B cell (primary cell): ENCODE data around the gene RAB24. TPM values are rescaled to one million over a fixed set of nuclear protein-coding genes. Genes with fewer than 3 reads are reported as not detected.

Experiments used
- ATAC-seq: fragments of 200-7000 bp; cut with Tn5 transposase; one replicate; pipeline ENCODE4 v1.10.0; 2021; ENCODE audit warnings: low read depth, mild to moderate bottlenecking, moderate number of reproducible peaks, moderate library complexity
- CTCF ChIA-PET: fragments of 350-600 bp; sonication (Branson Sonifier 250); formaldehyde crosslinking; loops from one replicate; lab custom pipeline; 2021; ENCODE audit warnings: antibody characterized with exemption, inconsistent platforms; lab: Charles Lee
- POLR2A ChIA-PET: fragments of 350-600 bp; sonication (Branson Sonifier 250); formaldehyde crosslinking; loops from one replicate; lab custom pipeline; 2021; ENCODE audit warnings: antibody characterized with exemption; lab: Charles Lee
- DNase-seq: peaks from one replicate; pipeline ENCODE4 v3.0.0; 2013
- H2AFZ ChIP-seq: 2 replicates; pipeline ENCODE4 v1.6.1; 2012; ENCODE audit warnings: mild to moderate bottlenecking, low read depth, low read length; ENCODE audit not compliant: insufficient read depth, poor library complexity, severe bottlenecking
- H3K27ac ChIP-seq, 2 donors: 1 replicate in 1 of 2; 2 replicates in 1 of 2; pipeline ENCODE4 v1.5.1; 2012 to 2013; ENCODE audit warnings: low read length in 2 of 2, mild to moderate bottlenecking in 2 of 2, moderate library complexity in 1 of 2
- H3K27me3 ChIP-seq, 4 experiments: fragments of 200-600 bp in 1 of 4; sonication (generic) in 1 of 4; replicated peaks in 1 of 4; 1 replicate in 2 of 4; 2 replicates in 2 of 4; pipeline versions ENCODE4 v1.6.1 to v1.7.0; 2013 to 2016; ENCODE audit warnings: low read length in 3 of 4, mild to moderate bottlenecking in 2 of 4, mixed read lengths in 1 of 4, moderate library complexity in 1 of 4; ENCODE audit not compliant: insufficient read depth in 4 of 4, control insufficient read depth in 3 of 4; ENCODE audit errors: control extremely low read depth in 1 of 4
- H3K36me3 ChIP-seq, 2 experiments: replicated peaks in 1 of 2; 1 replicate in 1 of 2; 2 replicates in 1 of 2; pipeline versions ENCODE4 v1.6.1 to v1.7.1; 2013; ENCODE audit warnings: low read length in 1 of 2; ENCODE audit not compliant: insufficient read depth in 2 of 2, control insufficient read depth in 1 of 2; ENCODE audit errors: control extremely low read depth in 1 of 2, extremely low read depth in 1 of 2
- H3K4me1 ChIP-seq, 2 donors: fragments of 200-600 bp in 1 of 2; sonication (generic) in 1 of 2; 1 replicate in 1 of 2; 2 replicates in 1 of 2; pipeline versions ENCODE4 v1.5.1 to v1.6.1; 2013 to 2017; ENCODE audit warnings: low read length in 2 of 2; ENCODE audit not compliant: control insufficient read depth in 2 of 2, insufficient read depth in 2 of 2
- H3K4me2 ChIP-seq: replicated peaks from 2 replicates; pipeline ENCODE3; 2012; ENCODE audit warnings: mild to moderate bottlenecking, low read depth, low read length; ENCODE audit not compliant: poor library complexity, severe bottlenecking
- H3K4me3 ChIP-seq, 5 experiments: fragments of 200-600 bp in 1 of 5; sonication (generic) in 1 of 5; 1 replicate in 3 of 5; 2 replicates in 2 of 5; pipeline versions ENCODE4 v1.5.1 to v1.7.0; 2011 to 2016; ENCODE audit warnings: low read length in 4 of 5, mild to moderate bottlenecking in 4 of 5, low read depth in 2 of 5, control low read depth in 1 of 5, moderate library complexity in 1 of 5; ENCODE audit not compliant: insufficient read depth in 1 of 5; ENCODE audit errors: control extremely low read depth in 1 of 5, extremely low read depth in 1 of 5
- H3K79me2 ChIP-seq: fragments of 200-600 bp; sonication (generic); one replicate; pipeline ENCODE4 v1.6.0; 2016; ENCODE audit warnings: low read length; ENCODE audit not compliant: control insufficient read depth, insufficient read depth
- H3K9ac ChIP-seq: fragments of 200-600 bp; sonication (generic); 2 replicates; pipeline ENCODE4 v1.6.1; 2017; ENCODE audit warnings: mild to moderate bottlenecking, low read length, moderate library complexity
- H3K9me3 ChIP-seq, 3 donors: one replicate each; pipeline versions ENCODE4 v1.6.1 to v1.7.1; 2013; ENCODE audit warnings: low read length in 2 of 3; ENCODE audit not compliant: control insufficient read depth in 2 of 3, insufficient read depth in 1 of 3; ENCODE audit errors: control extremely low read depth in 1 of 3
- H4K20me1 ChIP-seq: 2 replicates; pipeline ENCODE4 v1.6.0; 2012; ENCODE audit warnings: mild to moderate bottlenecking, low read length; ENCODE audit not compliant: insufficient read depth, control insufficient read depth, poor library complexity, severe bottlenecking
- H3K27ac Mint-ChIP-seq: one replicate; pipeline ENCODE4 v1.8.0; 2021; ENCODE audit warnings: mixed read lengths
- H3K27me3 Mint-ChIP-seq: one replicate; pipeline ENCODE4 v1.8.0; 2021; ENCODE audit warnings: mixed read lengths
- H3K4me1 Mint-ChIP-seq: one replicate; pipeline ENCODE4 v1.8.0; 2021; ENCODE audit warnings: mixed read lengths
- H3K4me3 Mint-ChIP-seq: one replicate; pipeline ENCODE4 v1.8.0; 2021; ENCODE audit warnings: mixed read lengths
- H3K9me3 Mint-ChIP-seq: one replicate; pipeline ENCODE4 v1.8.0; 2022; ENCODE audit warnings: mixed read lengths; ENCODE audit not compliant: insufficient read depth
- EZH2 ChIP-seq: IDR thresholded peaks from 2 replicates; pipeline ENCODE4 v1.6.1; 2012; ENCODE audit warnings: borderline replicate concordance, low read depth, mild to moderate bottlenecking, moderate library complexity, low read length; ENCODE audit not compliant: insufficient read depth, poor library complexity, severe bottlenecking
- WGBS: methylation state at CpG from one replicate; pipeline ENCODE4 v1.1.5; 2013; ENCODE audit warnings: missing lambda C conversion rate; ENCODE audit not compliant: insufficient coverage; 5-methylcytosine and 5-hydroxymethylcytosine counted together
- intact Hi-C: fragments of 100-400 bp; cut with micrococcal nuclease; formaldehyde crosslinking; loops from one replicate; pipeline ENCODE4 v1.10.0; 2022
- polyA plus RNA-seq: library from polyadenylated mRNA; depleted of rRNA; stranded (reverse); fragments of >200 nt; gene quantifications from 2 replicates; pipeline ENCODE4 v1.2.3, GENCODE V29; 2012
- total RNA-seq, 2 donors: library from RNA; stranded (reverse); fragments of 120-200 nt in 1 of 2; gene quantifications; 1 replicate in 1 of 2; 2 replicates in 1 of 2; pipeline versions ENCODE4 v1.2.3 to v1.2.4, GENCODE V29; 2013 to 2022
- TF ChIP-seq, protein P1 (sequence below): fragments of 200-600 bp; IDR thresholded peaks from one replicate; pipeline ENCODE4 v1.8.0; 2022; ENCODE audit warnings: antibody characterized with exemption, mild to moderate bottlenecking

Gene RAB24
- total and polyA plus RNA-seq, 2 donors (not counting 1 experiment from before 2014, with no cell fraction given): 38.3 to 147 TPM

DNA sequence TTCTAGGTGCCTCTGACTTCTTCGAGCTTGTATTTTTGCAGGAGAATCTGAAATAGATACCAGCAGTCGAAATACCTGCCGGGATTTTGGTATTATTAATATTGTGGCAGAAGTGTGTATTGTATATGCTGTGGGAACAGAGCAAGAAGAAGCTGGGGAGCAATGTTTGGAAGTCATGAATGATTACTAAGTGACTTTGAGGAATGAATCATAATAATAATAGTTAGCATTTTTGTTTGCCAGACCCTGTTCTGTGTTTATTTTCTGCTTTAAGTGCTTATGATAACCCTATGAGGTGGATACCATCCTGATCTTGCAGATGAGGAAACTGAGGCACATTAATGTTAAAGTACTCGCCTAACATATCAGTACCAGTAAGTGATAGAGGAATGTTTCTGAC is 32.4 kb downstream of the RAB24 start:
- Histone ChIP-seq H4K20me1 (peaks cover 18% of the 10 kb centered on the region), H3K9me3 (no peaks in the 10 kb centered on the region), H3K36me3 (peaks cover 6 to 85% of the 10 kb centered on the region in 2 experiments), H3K4me1 (no peaks in the 10 kb centered on the region), H3K27ac (no peak overlapping the region), H2AFZ (no peak overlapping the region), H3K27me3 (no peaks in the 10 kb centered on the region), H3K4me3 (no peak overlapping the region), H3K79me2 (peaks cover 10% of the 10 kb centered on the region), H3K9ac (no peak overlapping the region), H3K4me2 (no peak overlapping the region)
- no peak for TF ChIP-seq EZH2
- TF ChIP-seq, protein P1, sequence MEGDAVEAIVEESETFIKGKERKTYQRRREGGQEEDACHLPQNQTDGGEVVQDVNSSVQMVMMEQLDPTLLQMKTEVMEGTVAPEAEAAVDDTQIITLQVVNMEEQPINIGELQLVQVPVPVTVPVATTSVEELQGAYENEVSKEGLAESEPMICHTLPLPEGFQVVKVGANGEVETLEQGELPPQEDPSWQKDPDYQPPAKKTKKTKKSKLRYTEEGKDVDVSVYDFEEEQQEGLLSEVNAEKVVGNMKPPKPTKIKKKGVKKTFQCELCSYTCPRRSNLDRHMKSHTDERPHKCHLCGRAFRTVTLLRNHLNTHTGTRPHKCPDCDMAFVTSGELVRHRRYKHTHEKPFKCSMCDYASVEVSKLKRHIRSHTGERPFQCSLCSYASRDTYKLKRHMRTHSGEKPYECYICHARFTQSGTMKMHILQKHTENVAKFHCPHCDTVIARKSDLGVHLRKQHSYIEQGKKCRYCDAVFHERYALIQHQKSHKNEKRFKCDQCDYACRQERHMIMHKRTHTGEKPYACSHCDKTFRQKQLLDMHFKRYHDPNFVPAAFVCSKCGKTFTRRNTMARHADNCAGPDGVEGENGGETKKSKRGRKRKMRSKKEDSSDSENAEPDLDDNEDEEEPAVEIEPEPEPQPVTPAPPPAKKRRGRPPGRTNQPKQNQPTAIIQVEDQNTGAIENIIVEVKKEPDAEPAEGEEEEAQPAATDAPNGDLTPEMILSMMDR: no peak
- 100% methylated on average over 1 of the region's 4 CpGs for WGBS
- POLR2A ChIA-PET: no interaction called here
- no peaks in the 10 kb centered on the region for H3K9me3 Mint-ChIP-seq
- no peaks in the 10 kb centered on the region for H3K4me1 Mint-ChIP-seq
- DNase-seq (no peak), ATAC-seq (no peak)
- intact Hi-C loops: no loop called here
- CTCF ChIA-PET: interaction anchor here (1.4 kb wide), 1 partner anchor 157 kb away, joined by 5 read pairs; no protein-coding TSS in a partner anchor
- H3K4me3 Mint-ChIP-seq: no peak overlapping the region
- H3K27me3 Mint-ChIP-seq: no peaks in the 10 kb centered on the region
- no peak overlapping the region for H3K27ac Mint-ChIP-seq

DNA sequence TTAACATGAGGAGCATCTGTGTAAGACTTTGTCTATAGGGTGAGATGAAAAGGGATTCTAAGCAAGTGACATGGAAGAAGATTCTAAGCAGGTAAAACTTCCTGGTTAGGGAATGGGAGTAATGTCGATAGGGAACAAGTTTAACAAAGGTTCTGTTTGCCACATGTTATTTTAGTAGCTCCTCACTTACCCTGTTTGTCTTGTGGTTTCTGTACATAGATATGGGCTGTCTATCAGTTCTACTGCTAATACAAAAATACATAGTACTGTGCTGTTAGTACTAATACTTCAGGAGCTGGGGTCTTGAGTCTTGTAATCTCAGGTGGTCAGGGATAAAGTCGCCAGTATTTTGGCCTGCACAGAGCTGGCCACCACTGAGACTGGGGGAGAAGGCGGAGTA is 32.9 kb downstream of the RAB24 start:
- H3K79me2 ChIP-seq: peaks cover 10% of the 10 kb centered on the region
- Mint-ChIP-seq H3K4me3 (no peak overlapping the region), H3K27me3 (no peaks in the 10 kb centered on the region), H3K9me3 (no peaks in the 10 kb centered on the region), H3K4me1 (no peaks in the 10 kb centered on the region), H3K27ac (no peak overlapping the region)
- no peaks in the 10 kb centered on the region for H3K27me3 ChIP-seq
- H3K4me2 ChIP-seq: no peak overlapping the region
- H3K36me3 ChIP-seq: peaks cover 6 to 85% of the 10 kb centered on the region in 2 experiments
- no peak for DNase-seq
- H2AFZ ChIP-seq: no peak overlapping the region
- TF ChIP-seq, protein P1: no peak
- TF ChIP-seq EZH2: no peak
- ChIA-PET POLR2A (no interaction called here), CTCF (interaction anchor here (1.4 kb wide), 1 partner anchor 157 kb away, joined by 5 read pairs; no protein-coding TSS in a partner anchor)
- H3K9ac ChIP-seq: no peak overlapping the region
- no peaks in the 10 kb centered on the region for H3K4me1 ChIP-seq
- H4K20me1 ChIP-seq: peaks cover 18% of the 10 kb centered on the region
- WGBS: 100% methylated on average over 2 of the region's 3 CpGs
- H3K27ac ChIP-seq: no peak overlapping the region
- no peak for ATAC-seq
- no peak overlapping the region for H3K4me3 ChIP-seq
- intact Hi-C loops: no loop called here
- no peaks in the 10 kb centered on the region for H3K9me3 ChIP-seq
